ENCODE data around the gene TMEM35B. TPM values are rescaled to one million over a fixed set of nuclear protein-coding genes. Genes with fewer than 3 reads are reported as not detected.

The TMEM35B gene
- total and polyA plus RNA-seq, 9 of the 15 experiments (the other 6 are each of a cell fraction or from before 2014, with no cell fraction given): 11.4 to 142 (median 21.4) TPM

GRCh38 chr1:34984793-34985608 is at the start of gene TMEM35B (continued):
- 0 out of 2 replicates have a peak, but pooled peaks have one; percentile 36 for TF ChIP-seq NKRF (IDR thresholded peaks at IDR 0.05; ENCODE audit: borderline replicate concordance)
- peak; percentile 83 for TF ChIP-seq VEZF1 (CRISPR knock-in tag; IDR thresholded peaks at IDR 0.05)
- no peak for TF ChIP-seq ZNF655 (CRISPR knock-in tag; IDR thresholded peaks at IDR 0.05)
- peak in 1 of 3 experiments; percentile 58; a peak in 1 of 6 replicates for TF ChIP-seq ZBTB11 (CRISPR knock-in tag; IDR thresholded peaks at IDR 0.05)
- 0 out of 2 replicates have a peak, but pooled peaks have one; percentile 24 for TF ChIP-seq SLC30A9 (CRISPR knock-in tag; IDR thresholded peaks at IDR 0.05)
- 0 out of 2 replicates have a peak, but pooled peaks have one; percentile 43 for TF ChIP-seq NBN (IDR thresholded peaks at IDR 0.05; ENCODE audit: low read depth)
- TF ChIP-seq CTBP1 (IDR thresholded peaks at IDR 0.05; ENCODE audit: borderline replicate concordance): peak; percentile 66
- 0 out of 2 replicates have a peak, but pooled peaks have one; percentile 60 for TF ChIP-seq ZNF830 (CRISPR knock-in tag; IDR thresholded peaks at IDR 0.05)
- TF ChIP-seq DDX20 (tag; IDR thresholded peaks at IDR 0.05; ENCODE audit: low read depth): no peak
- 0 out of 2 replicates have a peak, but pooled peaks have one; percentile 57 for TF ChIP-seq LCOR (CRISPR knock-in tag; IDR thresholded peaks at IDR 0.05)
- TF ChIP-seq ZNF277 (CRISPR knock-in tag; IDR thresholded peaks at IDR 0.05; ENCODE audit: borderline replicate concordance): no peak
- peak; percentile 97 for TF ChIP-seq POLR2G (IDR thresholded peaks at IDR 0.05; ENCODE audit: low read depth, low read length)
- 0 out of 2 replicates have a peak, but pooled peaks have one; percentile 57 for TF ChIP-seq PHB (CRISPR knock-in tag; IDR thresholded peaks at IDR 0.05)
- peak in 1 of 2 experiments; percentile 62; a peak in 2 of 4 replicates for TF ChIP-seq HDAC1 (IDR thresholded peaks at IDR 0.05)
